K562 (cell line): Measurements from ENCODE around the gene UBE2D2. TPM values are rescaled to one million over a fixed set of nuclear protein-coding genes. Genes with fewer than 3 reads are reported as not detected.

ENCODE experiments used
- AFF1 ChIP-seq, 2 experiments: fragments of 450-650 bp; IDR thresholded peaks; 2 replicates each; pipeline ENCODE4 v1.6.1; 2018; ENCODE audit warnings: mild to moderate bottlenecking in 2 of 2, low read depth in 1 of 2; ENCODE audit not compliant: partially characterized antibody in 2 of 2
- BCLAF1 ChIP-seq, 2 experiments: fragments of 450-650 bp in 1 of 2; IDR thresholded peaks; 2 replicates each; pipeline ENCODE4 v1.6.1; 2011 to 2017; ENCODE audit warnings: low read depth in 2 of 2, antibody characterized with exemption in 1 of 2, borderline replicate concordance in 1 of 2, low read length in 1 of 2, mild to moderate bottlenecking in 1 of 2, mixed read lengths in 1 of 2; ENCODE audit not compliant: control insufficient read depth in 1 of 2
- DMBX1 ChIP-seq: fragments of 250-450 bp; sonication (Bioruptor Pico); IDR thresholded peaks from 2 replicates; pipeline ENCODE4 v1.8.0; 2022; ENCODE audit warnings: inconsistent platforms, mild to moderate bottlenecking, moderate library complexity, borderline replicate concordance
- KLF13 ChIP-seq: fragments of 450-650 bp; IDR thresholded peaks from 2 replicates; pipeline ENCODE4 v1.6.1; 2016; ENCODE audit warnings: missing genetic modification characterization, low read depth, mild to moderate bottlenecking, missing compliant biosample characterization, moderate library complexity, borderline replicate concordance
- PHF8 ChIP-seq: fragments of 200-600 bp; sonication (generic); IDR thresholded peaks from 2 replicates; pipeline ENCODE4 v1.6.1; 2012; ENCODE audit warnings: mixed run types, mild to moderate bottlenecking, inconsistent platforms, low read length, moderate library complexity, borderline replicate concordance
- PML ChIP-seq: IDR thresholded peaks from 2 replicates; pipeline ENCODE4 v1.6.1; 2012; ENCODE audit warnings: low read length, inconsistent platforms
- SAFB ChIP-seq: fragments of 200-400 bp; formaldehyde crosslinking; IDR thresholded peaks from 2 replicates; pipeline ENCODE4 v1.6.1; 2017; ENCODE audit warnings: low read depth, low read length, borderline replicate concordance
- SNIP1 ChIP-seq: fragments of 450-650 bp; IDR thresholded peaks from 2 replicates; pipeline ENCODE4 v1.7.1; 2017; ENCODE audit warnings: low read depth, mild to moderate bottlenecking
- ZHX1 ChIP-seq: fragments of 150-350 bp; conservative IDR thresholded peaks from 2 replicates; pipeline ENCODE4 v1.6.1; 2014; ENCODE audit warnings: low read length
- ZNF24 ChIP-seq: fragments of 450-650 bp; IDR thresholded peaks from 2 replicates; pipeline ENCODE4 v1.6.1; 2016
- ZNF277 ChIP-seq: fragments of 250-450 bp; sonication (Bioruptor Pico); IDR thresholded peaks from 2 replicates; pipeline ENCODE4 v1.8.0; 2022; ENCODE audit warnings: inconsistent platforms, mild to moderate bottlenecking, moderate library complexity, borderline replicate concordance
- ZNF551 ChIP-seq: fragments of 250-450 bp; sonication (Bioruptor Pico); IDR thresholded peaks from 2 replicates; pipeline ENCODE4 v1.5.0; 2021; ENCODE audit warnings: mild to moderate bottlenecking, moderate library complexity
- ZNF699 ChIP-seq: fragments of 250-450 bp; sonication (Bioruptor Pico); IDR thresholded peaks from 2 replicates; pipeline ENCODE4 v1.8.0; 2021; ENCODE audit warnings: mild to moderate bottlenecking, moderate library complexity; ENCODE audit not compliant: insufficient replicate concordance
- ZNF79 ChIP-seq: fragments of 250-450 bp; sonication (Bioruptor Pico); IDR thresholded peaks from 2 replicates; pipeline ENCODE4 v1.4.0; 2020; ENCODE audit warnings: low read depth, mild to moderate bottlenecking, moderate library complexity
- polyA plus RNA-seq, 8 experiments: library from polyadenylated mRNA; depleted of rRNA in 4 of 8; stranded (reverse) in 5 of 8; unstranded in 3 of 8; fragments of >200 nt; fragmentation: Nextera tagmentation in 2 of 8; fragmentation: Illumina TruSeq in 1 of 8; extraction: Ambion mirVana in 2 of 8; extraction: Trizol in 1 of 8; gene quantifications; 2 replicates each; pipeline versions ENCODE4 v1.2.1 to v1.2.3, GENCODE V29; 2011 to 2014; ENCODE audit warnings: inconsistent platforms in 1 of 8, missing spikeins in 1 of 8
- total RNA-seq, 7 experiments: library from RNA; depleted of rRNA in 6 of 7; stranded (reverse); fragments of >200 nt in 6 of 7; fragmentation: Illumina TruSeq in 2 of 7; extraction: Trizol in 2 of 7; gene quantifications; 2 replicates each; pipeline versions ENCODE4 v1.2.1 to v1.2.3, GENCODE V29; 2011 to 2021; ENCODE audit warnings: low replicate concordance in 1 of 7

UBE2D2 gene
- total and polyA plus RNA-seq, 9 of the 15 experiments (the other 6 are each of a cell fraction or from before 2014, with no cell fraction given) = 53.6 to 198 (median 122) TPM

GRCh38 chr5:139561655-139562451 lies 714 bp downstream of the UBE2D2 start (continued):
- TF ChIP-seq PML (peak; percentile 45; the same call in 1 of the 2 replicates), ZNF79 (CRISPR knock-in tag) (no peak), AFF1 (IDR thresholded peaks at IDR 0.05; ENCODE audit: low read depth in 1 of 2, partially characterized antibody in 2 of 2) (no peak), ZNF699 (CRISPR knock-in tag) (no peak), PHF8 (peak; percentile 60; the same call in 1 of the 2 replicates), ZNF24 (no peak), BCLAF1 (IDR thresholded peaks at IDR 0.05; ENCODE audit: borderline replicate concordance in 1 of 2, control insufficient read depth in 1 of 2, low read depth in 2 of 2, low read length in 1 of 2) (no peak), SNIP1 (no peak), ZNF551 (no peak), SAFB (peak; percentile 39; the same call in 1 of the 2 replicates), ZNF277 (CRISPR knock-in tag) (no peak), KLF13 (tag) (no peak), ZHX1 (no peak), DMBX1 (CRISPR knock-in tag) (no peak)
